DMS153 treated with DMSO at 0.1 percent for 48 hours (cell line): ENCODE results near the gene COQ10A.
"Not testable (repeated sequence)": the region's sequence is repeated elsewhere in the genome, so short reads cannot be mapped to it uniquely, and the experiment has no call there.

Experiments
- DNase-seq: peaks from one replicate; lab custom pipeline; 2025; ENCODE audit not compliant: unreplicated experiment; lab: John Stamatoyannopoulos, UW

The COQ10A gene

GRCh38 chr12:56242986-56243385 is 23.8 kb upstream of the COQ10A start:
- no peak for DNase-seq

DNA sequence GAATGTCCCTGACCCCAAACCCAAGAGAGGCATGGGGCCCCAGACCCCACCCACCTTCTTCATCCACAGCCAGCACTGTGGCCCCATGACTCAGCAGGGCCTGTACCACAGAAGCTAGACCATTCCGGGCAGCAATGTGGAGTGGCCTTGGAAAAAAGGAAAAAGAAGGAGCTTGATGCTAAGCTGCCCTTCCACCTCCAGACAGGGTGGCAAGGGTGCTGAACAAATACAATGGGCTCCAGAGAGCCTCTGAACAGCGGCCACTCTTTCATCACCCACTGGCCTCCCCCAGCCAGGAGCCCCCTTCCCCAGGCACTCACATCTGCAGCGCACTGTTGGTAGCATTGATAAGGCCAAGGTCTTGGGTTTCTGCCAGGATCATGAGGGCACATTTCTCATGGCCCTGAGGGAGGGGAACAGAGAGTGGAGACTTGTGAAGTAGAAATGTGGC is 23.0 kb upstream of the COQ10A start:
- no peak for DNase-seq

DNA sequence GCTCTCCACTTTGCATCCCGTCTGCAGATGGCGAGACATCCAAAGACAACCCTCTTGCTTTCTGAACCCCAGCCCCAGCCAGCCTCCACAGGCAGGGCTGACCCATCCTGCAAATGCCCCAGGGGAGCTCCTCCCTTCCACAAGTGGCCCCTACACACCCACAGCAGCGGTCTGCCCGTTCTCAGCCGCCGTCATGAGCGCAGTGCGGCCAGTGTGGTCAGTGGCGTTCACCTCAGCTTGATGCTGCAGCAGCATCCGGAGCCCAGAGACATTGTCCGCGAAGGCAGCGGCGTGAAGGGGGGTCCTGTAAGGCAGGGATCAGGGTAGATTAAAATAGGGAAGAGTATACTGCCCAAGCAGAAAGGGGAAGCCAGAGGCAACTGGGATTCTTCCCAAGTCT is 22.2 kb upstream of the COQ10A start:
- DNase-seq = no peak

GRCh38 chr12:56247923-56248322 is 18.8 kb upstream of the COQ10A start:
- DNase-seq = no peak

DNA sequence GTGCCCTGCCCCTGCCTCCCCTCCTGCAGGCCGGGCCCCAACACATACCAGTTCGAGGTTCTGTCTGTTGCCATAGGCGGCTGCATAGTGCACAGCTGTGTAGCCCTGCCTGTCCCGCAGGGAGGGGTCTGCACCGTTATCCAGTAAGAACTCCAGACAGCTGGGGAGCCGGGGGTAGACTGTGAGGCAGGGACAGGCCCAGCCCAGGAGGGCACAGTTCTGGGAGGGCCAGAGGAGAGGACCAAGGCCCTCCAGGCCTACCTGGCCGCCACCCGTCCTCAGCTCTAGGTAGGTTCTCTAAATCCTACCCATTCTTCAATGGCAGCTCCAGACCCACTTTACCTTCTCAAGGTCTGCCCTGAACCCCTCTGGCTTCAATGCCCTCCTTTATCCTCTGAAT is 18.0 kb upstream of the COQ10A start:
- no peak for DNase-seq

GRCh38 chr12:56252649-56253048 is 14.1 kb upstream of the COQ10A start:
- DNase-seq = no peak

GRCh38 chr12:56253091-56253490 is 13.7 kb upstream of the COQ10A start:
- DNase-seq = no peak

DNA sequence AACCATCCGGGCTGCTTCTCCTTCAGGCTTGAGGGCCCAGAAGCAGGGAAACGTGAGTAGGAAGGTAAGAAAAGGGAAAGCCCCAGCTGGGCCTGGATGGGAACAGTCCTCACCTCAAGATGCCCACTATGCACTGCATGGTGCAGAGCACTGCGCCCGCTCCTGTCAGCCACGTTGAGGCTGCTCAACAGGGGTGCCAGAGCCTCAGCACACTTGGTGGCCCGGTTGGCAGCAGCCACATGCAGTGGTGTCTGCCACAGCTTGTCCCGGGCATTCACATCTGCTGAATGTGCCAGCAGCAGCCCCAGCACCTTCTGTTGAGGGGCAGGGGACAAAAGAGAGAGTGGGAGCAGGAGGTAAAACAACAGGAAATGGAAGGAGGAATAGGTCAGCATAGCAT is 11.1 kb upstream of the COQ10A start:
- no peak for DNase-seq

- DNase-seq = no peak
These were observed 10.3 kb upstream of the COQ10A start for GRCh38 chr12:56256326-56256960.

DNA sequence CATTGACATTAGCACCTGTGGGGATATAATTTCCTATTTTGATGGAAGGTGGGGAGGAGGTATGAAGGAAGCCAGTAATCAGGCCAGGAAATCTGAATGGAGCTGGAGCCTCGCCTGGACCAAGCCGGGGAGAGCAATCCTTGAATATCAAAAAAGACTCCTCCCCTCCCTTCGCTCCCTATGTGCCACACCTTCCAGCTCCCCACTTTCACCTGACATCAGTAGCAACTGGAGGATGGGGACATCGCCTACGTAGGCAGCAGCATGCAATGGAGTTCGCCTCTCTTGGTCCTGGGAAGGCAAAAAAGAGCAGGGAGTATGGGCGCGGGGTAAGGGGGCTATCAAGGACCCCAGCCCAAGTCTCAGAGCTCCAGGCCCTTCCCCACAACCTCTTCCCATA is 9.7 kb upstream of the COQ10A start:
- no peak for DNase-seq

GRCh38 chr12:56257491-56258067 is 9.2 kb upstream of the COQ10A start:
- DNase-seq = no peak

DNA sequence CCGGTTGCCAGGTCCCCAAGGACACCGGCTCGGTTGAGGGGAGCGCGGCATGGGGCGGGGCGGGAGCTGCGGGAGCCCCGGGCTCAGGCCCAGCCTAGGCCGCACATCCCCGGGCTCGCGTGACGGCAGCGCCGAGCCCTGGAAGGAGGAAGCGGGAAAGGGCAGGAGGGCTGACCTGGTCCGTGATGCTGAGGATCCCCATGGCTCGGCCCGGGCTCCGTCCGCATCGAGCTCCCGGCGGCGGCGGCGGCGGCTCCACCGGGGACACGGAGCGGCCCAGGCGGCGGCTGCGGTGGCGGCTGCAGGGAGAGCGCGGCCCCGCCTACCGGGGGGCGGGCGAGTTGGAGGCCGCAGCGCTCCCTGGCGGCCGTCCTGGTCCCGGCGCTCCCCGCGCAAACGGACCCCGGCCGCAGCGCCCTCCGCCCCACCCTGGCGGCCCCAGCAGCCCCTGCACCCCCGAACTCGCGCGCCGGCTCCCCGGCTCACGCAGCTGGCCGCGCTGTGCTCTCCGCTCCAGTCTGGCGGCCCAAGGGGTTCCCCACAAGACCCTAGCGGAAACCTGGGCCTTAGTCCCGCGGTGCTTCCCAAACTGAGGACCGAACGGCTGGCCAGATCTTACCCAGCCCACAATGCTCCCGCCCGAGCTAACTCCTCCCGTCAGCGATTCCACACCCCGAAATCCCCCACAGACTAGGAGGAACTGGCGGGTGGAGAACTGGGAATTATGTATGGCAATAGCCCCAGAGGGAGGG is 8.5 kb upstream of the COQ10A start, which contains the start of gene ANKRD52:
Gene ANKRD52, minus strand, starts transcription at position 317 of the 752 bp plus-strand sequence. Its CDS starts 115 bp downstream, at position 202.
- peak; percentile 69 for DNase-seq

GRCh38 chr12:56258820-56259183 is 7.9 kb upstream of the COQ10A start:
- no peak for DNase-seq

DNA sequence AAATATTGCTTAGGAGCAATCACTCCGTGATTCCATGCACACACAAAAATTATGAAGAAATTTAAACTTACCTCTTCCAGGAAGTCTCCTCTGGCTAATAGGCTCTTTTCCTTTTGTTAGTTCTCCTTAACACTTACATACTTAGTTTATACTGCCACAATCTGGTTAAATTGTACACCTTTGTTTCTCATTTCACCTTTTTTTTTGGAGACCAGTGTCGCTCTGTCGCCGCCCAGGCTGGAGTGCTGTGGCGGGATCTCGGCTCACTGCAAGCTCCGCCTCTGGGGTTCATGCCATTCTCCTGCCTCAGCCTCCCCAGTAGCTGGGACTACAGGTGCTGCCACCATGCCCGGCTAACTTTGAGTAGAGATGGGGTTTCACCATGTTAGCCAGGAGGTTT is 6.4 kb upstream of the COQ10A start:
- no peak for DNase-seq

DNA sequence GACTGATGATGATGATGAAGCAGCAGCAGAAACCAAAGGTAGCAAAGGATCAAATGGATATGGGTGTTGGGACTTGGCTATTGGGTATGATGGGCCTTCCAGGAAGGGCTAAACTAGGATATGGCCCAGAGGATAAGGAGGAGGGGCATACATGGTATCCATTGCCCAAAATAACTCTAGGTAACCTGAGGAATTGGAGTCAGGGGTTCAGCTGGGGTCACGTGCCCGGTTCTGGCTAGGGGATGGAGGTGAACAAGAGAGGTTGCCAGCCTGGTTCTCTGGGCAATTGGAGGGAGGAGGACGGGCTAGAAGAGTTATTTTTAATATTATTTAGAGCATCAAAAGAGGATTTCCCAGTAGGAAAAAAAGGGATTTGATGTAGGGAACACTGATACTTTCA is 5.8 kb upstream of the COQ10A start:
- DNase-seq = no peak

DNA sequence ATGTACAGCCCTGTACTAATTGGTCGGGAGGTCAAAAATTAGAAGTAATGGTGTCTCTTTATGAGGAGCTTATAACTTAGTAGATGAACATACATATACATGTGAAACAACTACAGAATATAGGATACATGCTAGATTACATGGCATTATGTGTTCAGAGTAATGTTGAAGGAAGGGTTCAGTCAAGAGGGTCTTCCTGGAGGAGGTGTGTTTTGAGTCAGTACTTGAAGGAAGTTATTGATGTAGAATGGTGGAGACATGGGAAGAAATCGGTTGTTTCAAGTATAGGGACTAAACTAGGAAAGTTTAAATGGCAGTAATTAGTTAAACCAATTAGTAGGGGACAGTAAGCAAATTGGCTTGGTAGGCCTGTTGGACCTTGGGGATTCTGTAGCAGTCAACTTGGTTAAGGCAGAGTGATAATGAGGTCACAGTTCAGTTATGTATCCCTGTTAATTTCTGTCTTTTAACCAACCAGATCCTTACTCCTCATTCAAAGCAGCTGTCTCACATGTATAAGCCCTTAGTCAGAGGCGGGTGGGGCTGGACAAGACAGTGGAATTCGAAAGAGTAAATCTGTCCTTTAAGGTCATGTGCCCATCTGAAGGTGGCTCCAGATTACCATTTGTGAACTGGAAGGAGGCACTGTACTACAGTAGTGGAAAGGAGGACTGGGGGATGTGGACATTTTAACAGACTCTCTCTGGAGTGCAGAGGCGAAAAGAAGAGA is 5.1 kb upstream of the COQ10A start:
- DNase-seq = no peak

- DNase-seq = not testable (repeated sequence)
These were observed 3.8 kb upstream of the COQ10A start for GRCh38 chr12:56262955-56263354.

- not testable (repeated sequence) for DNase-seq
These were observed 562 bp upstream of the COQ10A start for GRCh38 chr12:56266068-56266692.

DNA sequence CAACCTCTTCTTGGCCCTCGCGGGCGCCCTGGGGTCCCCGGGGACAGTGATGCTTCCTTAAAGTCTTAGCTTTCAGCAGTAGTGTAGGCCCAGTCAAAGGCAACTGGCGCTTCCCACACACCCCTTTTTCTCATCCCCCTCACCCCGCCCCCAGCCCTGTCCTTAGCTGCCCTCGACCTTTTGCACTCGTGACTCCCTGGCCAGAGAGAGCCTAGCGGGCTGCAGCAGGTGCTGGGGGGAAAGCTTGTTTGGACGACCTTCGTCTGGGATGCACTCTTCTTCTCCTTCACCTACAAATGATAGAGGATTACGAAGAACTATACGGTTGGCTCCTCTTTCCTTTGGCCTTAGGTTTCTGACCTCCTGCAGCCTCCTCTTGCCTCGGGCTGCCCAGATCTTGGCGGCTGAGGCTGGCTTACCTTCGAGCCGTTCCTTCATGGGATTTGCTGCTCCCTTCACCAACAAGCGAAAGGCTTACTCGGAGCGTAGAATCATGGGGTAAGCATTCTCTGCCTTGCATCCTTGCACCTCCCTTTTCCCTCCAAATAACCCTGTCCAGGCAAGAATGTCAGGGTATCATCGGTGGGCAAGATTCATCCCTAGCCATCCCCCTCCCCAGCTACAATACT is 815 bp downstream of the COQ10A start:
- no peak for DNase-seq

- no peak for DNase-seq
These were observed 4.3 kb downstream of the COQ10A start for GRCh38 chr12:56271031-56271430.

- not testable (repeated sequence) for DNase-seq
These were observed 5.7 kb downstream of the COQ10A start for GRCh38 chr12:56272468-56272867.
